HL-60 (cell line): ENCODE data around the gene MOBP.

Experiments used
- GABPA ChIP-seq: IDR thresholded peaks from 2 replicates; pipeline ENCODE4 v1.6.1; 2012; ENCODE audit warnings: low read depth
- POLR2AphosphoS5 ChIP-seq: IDR thresholded peaks from 2 replicates; pipeline ENCODE4 v1.6.1; 2012; ENCODE audit warnings: low read depth
- TF ChIP-seq, protein P1 (sequence below): IDR thresholded peaks from 2 replicates; pipeline ENCODE4 v1.6.1; 2012; ENCODE audit warnings: low read depth; ENCODE audit not compliant: insufficient replicate concordance
- TF ChIP-seq, protein P2 (sequence below): IDR thresholded peaks from one replicate; pipeline ENCODE4 v1.5.1; 2011; ENCODE audit warnings: low read length, control low read depth, inconsistent platforms; ENCODE audit not compliant: insufficient read depth

DNA sequence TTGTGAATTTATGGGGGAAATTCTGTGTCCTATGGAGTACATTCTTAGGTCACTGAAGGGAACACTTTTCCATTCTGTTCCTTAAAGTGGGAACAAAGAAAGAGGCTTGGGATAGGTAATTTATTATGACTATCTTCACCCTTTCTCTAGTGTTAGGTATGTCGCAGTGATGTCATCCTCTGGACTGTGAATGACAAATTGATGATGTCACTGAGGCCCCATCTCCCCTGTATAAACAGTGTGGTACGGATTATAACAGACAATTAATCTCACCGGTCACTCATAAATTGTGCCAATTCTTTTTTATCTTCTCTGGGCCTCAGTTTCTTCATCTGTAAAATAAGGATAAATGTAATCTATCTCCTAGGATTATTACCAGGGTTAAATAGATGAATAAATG lies 23.5 kb downstream of the MOBP start:
- TF ChIP-seq, protein P1, sequence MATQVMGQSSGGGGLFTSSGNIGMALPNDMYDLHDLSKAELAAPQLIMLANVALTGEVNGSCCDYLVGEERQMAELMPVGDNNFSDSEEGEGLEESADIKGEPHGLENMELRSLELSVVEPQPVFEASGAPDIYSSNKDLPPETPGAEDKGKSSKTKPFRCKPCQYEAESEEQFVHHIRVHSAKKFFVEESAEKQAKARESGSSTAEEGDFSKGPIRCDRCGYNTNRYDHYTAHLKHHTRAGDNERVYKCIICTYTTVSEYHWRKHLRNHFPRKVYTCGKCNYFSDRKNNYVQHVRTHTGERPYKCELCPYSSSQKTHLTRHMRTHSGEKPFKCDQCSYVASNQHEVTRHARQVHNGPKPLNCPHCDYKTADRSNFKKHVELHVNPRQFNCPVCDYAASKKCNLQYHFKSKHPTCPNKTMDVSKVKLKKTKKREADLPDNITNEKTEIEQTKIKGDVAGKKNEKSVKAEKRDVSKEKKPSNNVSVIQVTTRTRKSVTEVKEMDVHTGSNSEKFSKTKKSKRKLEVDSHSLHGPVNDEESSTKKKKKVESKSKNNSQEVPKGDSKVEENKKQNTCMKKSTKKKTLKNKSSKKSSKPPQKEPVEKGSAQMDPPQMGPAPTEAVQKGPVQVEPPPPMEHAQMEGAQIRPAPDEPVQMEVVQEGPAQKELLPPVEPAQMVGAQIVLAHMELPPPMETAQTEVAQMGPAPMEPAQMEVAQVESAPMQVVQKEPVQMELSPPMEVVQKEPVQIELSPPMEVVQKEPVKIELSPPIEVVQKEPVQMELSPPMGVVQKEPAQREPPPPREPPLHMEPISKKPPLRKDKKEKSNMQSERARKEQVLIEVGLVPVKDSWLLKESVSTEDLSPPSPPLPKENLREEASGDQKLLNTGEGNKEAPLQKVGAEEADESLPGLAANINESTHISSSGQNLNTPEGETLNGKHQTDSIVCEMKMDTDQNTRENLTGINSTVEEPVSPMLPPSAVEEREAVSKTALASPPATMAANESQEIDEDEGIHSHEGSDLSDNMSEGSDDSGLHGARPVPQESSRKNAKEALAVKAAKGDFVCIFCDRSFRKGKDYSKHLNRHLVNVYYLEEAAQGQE = no peak
- TF ChIP-seq, protein P2, sequence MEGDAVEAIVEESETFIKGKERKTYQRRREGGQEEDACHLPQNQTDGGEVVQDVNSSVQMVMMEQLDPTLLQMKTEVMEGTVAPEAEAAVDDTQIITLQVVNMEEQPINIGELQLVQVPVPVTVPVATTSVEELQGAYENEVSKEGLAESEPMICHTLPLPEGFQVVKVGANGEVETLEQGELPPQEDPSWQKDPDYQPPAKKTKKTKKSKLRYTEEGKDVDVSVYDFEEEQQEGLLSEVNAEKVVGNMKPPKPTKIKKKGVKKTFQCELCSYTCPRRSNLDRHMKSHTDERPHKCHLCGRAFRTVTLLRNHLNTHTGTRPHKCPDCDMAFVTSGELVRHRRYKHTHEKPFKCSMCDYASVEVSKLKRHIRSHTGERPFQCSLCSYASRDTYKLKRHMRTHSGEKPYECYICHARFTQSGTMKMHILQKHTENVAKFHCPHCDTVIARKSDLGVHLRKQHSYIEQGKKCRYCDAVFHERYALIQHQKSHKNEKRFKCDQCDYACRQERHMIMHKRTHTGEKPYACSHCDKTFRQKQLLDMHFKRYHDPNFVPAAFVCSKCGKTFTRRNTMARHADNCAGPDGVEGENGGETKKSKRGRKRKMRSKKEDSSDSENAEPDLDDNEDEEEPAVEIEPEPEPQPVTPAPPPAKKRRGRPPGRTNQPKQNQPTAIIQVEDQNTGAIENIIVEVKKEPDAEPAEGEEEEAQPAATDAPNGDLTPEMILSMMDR = no peak
- TF ChIP-seq POLR2AphosphoS5 = no peak
- TF ChIP-seq GABPA = no peak
